Breast epithelium (tissue), 3 donors: ENCODE data around the gene CADM1.

ENCODE experiments used
- POLR2AphosphoS5 ChIP-seq, 3 donors: sonication (generic); formaldehyde crosslinking; IDR thresholded peaks; one replicate each; pipeline ENCODE4 v1.6.1; 2017; ENCODE audit warnings: antibody characterized with exemption in 3 of 3
- TF ChIP-seq, protein P1 (sequence below), 3 donors: fragments of 450-650 bp; IDR thresholded peaks; one replicate each; pipeline ENCODE4 v1.5.1; 2016 to 2017; ENCODE audit warnings: antibody characterized with exemption in 3 of 3, mild to moderate bottlenecking in 3 of 3, moderate library complexity in 3 of 3

DNA sequence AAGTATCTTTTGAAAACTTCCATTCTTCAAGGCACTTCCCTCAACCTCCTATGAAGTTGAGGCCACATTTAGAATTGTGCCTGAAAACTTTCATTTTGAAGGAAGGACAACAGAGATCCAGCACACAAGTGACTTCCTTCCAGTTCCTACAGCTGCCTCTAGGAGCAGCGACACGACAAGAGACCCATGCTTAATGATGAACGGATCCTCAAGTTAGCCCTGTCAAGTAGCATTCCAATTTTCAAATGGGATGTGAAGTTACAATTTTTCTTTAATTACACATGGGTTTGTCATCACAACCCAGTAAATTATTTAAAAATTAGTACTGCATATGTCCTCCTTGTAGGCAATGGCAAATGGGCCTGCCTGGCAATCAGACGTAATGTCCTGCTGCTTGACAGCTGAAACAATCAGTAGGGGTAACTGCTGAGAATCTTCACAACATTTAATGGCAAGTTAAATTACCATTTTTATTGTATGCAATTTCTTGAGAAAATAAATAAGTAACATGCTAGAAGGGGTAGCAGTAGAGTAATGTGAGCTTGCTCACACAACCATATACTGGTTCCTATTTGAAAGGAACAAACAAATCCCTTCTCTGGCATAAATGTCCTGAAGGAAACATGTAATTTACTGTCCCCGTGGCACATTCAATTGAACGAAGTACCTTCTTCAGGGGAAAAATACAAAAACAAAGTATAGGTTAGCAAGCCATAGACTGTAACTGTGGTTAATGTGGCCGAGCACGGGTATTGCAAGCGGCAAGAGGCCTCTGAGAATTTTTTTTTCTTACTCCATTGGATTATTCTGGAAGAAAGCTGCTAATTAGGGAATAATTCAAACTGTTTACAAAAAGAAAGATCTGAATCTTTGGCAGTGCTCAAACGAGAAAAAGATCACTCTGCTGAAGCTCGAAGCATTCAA is 288.3 kb downstream of the CADM1 start:
- TF ChIP-seq, protein P1, sequence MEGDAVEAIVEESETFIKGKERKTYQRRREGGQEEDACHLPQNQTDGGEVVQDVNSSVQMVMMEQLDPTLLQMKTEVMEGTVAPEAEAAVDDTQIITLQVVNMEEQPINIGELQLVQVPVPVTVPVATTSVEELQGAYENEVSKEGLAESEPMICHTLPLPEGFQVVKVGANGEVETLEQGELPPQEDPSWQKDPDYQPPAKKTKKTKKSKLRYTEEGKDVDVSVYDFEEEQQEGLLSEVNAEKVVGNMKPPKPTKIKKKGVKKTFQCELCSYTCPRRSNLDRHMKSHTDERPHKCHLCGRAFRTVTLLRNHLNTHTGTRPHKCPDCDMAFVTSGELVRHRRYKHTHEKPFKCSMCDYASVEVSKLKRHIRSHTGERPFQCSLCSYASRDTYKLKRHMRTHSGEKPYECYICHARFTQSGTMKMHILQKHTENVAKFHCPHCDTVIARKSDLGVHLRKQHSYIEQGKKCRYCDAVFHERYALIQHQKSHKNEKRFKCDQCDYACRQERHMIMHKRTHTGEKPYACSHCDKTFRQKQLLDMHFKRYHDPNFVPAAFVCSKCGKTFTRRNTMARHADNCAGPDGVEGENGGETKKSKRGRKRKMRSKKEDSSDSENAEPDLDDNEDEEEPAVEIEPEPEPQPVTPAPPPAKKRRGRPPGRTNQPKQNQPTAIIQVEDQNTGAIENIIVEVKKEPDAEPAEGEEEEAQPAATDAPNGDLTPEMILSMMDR (IDR thresholded peaks at IDR 0.05), result no peak
- TF ChIP-seq POLR2AphosphoS5 (IDR thresholded peaks at IDR 0.05), result no peak
